ENCODE results near the gene DPF3.

Gene DPF3

GRCh38 chr14:72611506-72611905 is 282.4 kb downstream of the DPF3 start:
- no peak for DNase-seq

- DNase-seq = no peak
Measured at GRCh38 chr14:72610831-72611200, 283.1 kb downstream of the DPF3 start.

GRCh38 chr14:72610096-72610830 is 283.6 kb downstream of the DPF3 start:
- DNase-seq = no peak

GRCh38 chr14:72609205-72609916 is 284.5 kb downstream of the DPF3 start:
- no peak for DNase-seq

GRCh38 chr14:72608391-72609204 is 285.3 kb downstream of the DPF3 start:
- DNase-seq = no peak

- no peak for DNase-seq
Measured at GRCh38 chr14:72607386-72608130, 286.3 kb downstream of the DPF3 start.

GRCh38 chr14:72606879-72607278 is 287.0 kb downstream of the DPF3 start:
- DNase-seq = no peak

GRCh38 chr14:72605921-72606220 is 288.0 kb downstream of the DPF3 start:
- DNase-seq = no peak

- DNase-seq = no peak
Measured at GRCh38 chr14:72605096-72605920, 288.6 kb downstream of the DPF3 start.

- no peak for DNase-seq
Measured at GRCh38 chr14:72604133-72604532, 289.8 kb downstream of the DPF3 start.

- DNase-seq = no peak
Measured at GRCh38 chr14:72603639-72604038, 290.3 kb downstream of the DPF3 start.

- no peak for DNase-seq
Measured at GRCh38 chr14:72600551-72601330, 293.2 kb downstream of the DPF3 start.

GRCh38 chr14:72599579-72600470 is 294.1 kb downstream of the DPF3 start:
- no peak for DNase-seq

GRCh38 chr14:72598306-72598705 is 295.6 kb downstream of the DPF3 start:
- no peak for DNase-seq

- DNase-seq = no peak
Measured at GRCh38 chr14:72597252-72598233, 296.4 kb downstream of the DPF3 start.

- no peak for DNase-seq
Measured at GRCh38 chr14:72595152-72595862, 298.6 kb downstream of the DPF3 start.

- DNase-seq = no peak
Measured at GRCh38 chr14:72594099-72594901, 299.6 kb downstream of the DPF3 start.
